Measurements from ENCODE around the gene PRSS50. TPM values are rescaled to one million over a fixed set of nuclear protein-coding genes. Genes with fewer than 3 reads are reported as not detected.

PRSS50 gene
- polyA plus RNA-seq, 1 experiment = not detected

- peaks cover 29% of the 10 kb centered on the region for H3K27me3 ChIP-seq (ENCODE audit: control insufficient read depth, insufficient read depth, low read length)
- DNase-seq (ENCODE audit: low read depth, low spot score) = no peak
- H3K9me3 ChIP-seq (ENCODE audit: control insufficient read depth, insufficient read depth, low read length) = no peaks in the 10 kb centered on the region
- TF ChIP-seq CTCF (IDR thresholded peaks at IDR 0.05; ENCODE audit: low read depth, low read length) = no peak
- no peak overlapping the region for H3K27ac ChIP-seq (ENCODE audit: low read depth, low read length)
- CTCF ChIA-PET = interaction anchor here (0.8 to 2.1 kb wide), 7 partner anchors 126 to 604 kb away, joined by 3 to 8 read pairs (median 4); no protein-coding TSS in a partner anchor
- no peak overlapping the region for H3K4me3 ChIP-seq (ENCODE audit: low read depth, low read length)
- POLR2A ChIA-PET = no interaction called here
Measured at GRCh38 chr3:46719735-46720271, 2.1 kb upstream of the PRSS50 start.

GRCh38 chr3:46719044-46719565, 1.4 kb upstream of the PRSS50 start:
- TF ChIP-seq CTCF (IDR thresholded peaks at IDR 0.05; ENCODE audit: low read depth, low read length) = no peak
- no peaks in the 10 kb centered on the region for H3K9me3 ChIP-seq (ENCODE audit: control insufficient read depth, insufficient read depth, low read length)
- H3K27ac ChIP-seq (ENCODE audit: low read depth, low read length) = no peak overlapping the region
- CTCF ChIA-PET = interaction anchor here (0.8 to 2.1 kb wide), 4 partner anchors 173 to 605 kb away, joined by 3 to 8 read pairs (median 4); no protein-coding TSS in a partner anchor
- H3K4me3 ChIP-seq (ENCODE audit: low read depth, low read length) = no peak overlapping the region
- no peak for DNase-seq (ENCODE audit: low read depth, low spot score)
- POLR2A ChIA-PET = no interaction called here
- H3K27me3 ChIP-seq (ENCODE audit: control insufficient read depth, insufficient read depth, low read length) = peaks cover 29% of the 10 kb centered on the region

GRCh38 chr3:46716461-46717441, 918 bp downstream of the PRSS50 start:
- TF ChIP-seq CTCF (IDR thresholded peaks at IDR 0.05; ENCODE audit: low read depth, low read length) = no peak
- H3K27ac ChIP-seq (ENCODE audit: low read depth, low read length) = no peak overlapping the region
- ChIA-PET POLR2A (no interaction called here), CTCF (interaction anchor here (1.5 kb wide), 1 partner anchor 178 kb away, joined by 9 read pairs; no protein-coding TSS in a partner anchor)
- H3K9me3 ChIP-seq (ENCODE audit: control insufficient read depth, insufficient read depth, low read length) = no peaks in the 10 kb centered on the region
- no peak for DNase-seq (ENCODE audit: low read depth, low spot score)
- peaks cover 40% of the 10 kb centered on the region for H3K27me3 ChIP-seq (ENCODE audit: control insufficient read depth, insufficient read depth, low read length)
- no peak overlapping the region for H3K4me3 ChIP-seq (ENCODE audit: low read depth, low read length)

GRCh38 chr3:46715507-46716175, 2.0 kb downstream of the PRSS50 start:
- DNase-seq (ENCODE audit: low read depth, low spot score) = no peak
- ChIA-PET CTCF (interaction anchor here (1.5 kb wide), 1 partner anchor 179 kb away, joined by 9 read pairs; no protein-coding TSS in a partner anchor), POLR2A (no interaction called here)
- Histone ChIP-seq H3K9me3 (ENCODE audit: control insufficient read depth, insufficient read depth, low read length) (no peaks in the 10 kb centered on the region), H3K27ac (ENCODE audit: low read depth, low read length) (no peak overlapping the region), H3K27me3 (ENCODE audit: control insufficient read depth, insufficient read depth, low read length) (peaks cover 40% of the 10 kb centered on the region), H3K4me3 (ENCODE audit: low read depth, low read length) (no peak overlapping the region)
- TF ChIP-seq CTCF (IDR thresholded peaks at IDR 0.05; ENCODE audit: low read depth, low read length) = no peak

Measured in AG04450 (cell line).